Ishikawa (cell line): ENCODE data around the gene MIR17HG.

Experiments used
- CEBPB ChIP-seq: IDR thresholded peaks from 2 replicates; pipeline ENCODE4 v1.6.1; 2012
- CREB1 ChIP-seq: IDR thresholded peaks from 2 replicates; pipeline ENCODE4 v1.6.1; 2012; ENCODE audit warnings: low read depth
- EGR1 ChIP-seq: IDR thresholded peaks from 2 replicates; pipeline ENCODE4 v1.6.1; 2012
- EP300 ChIP-seq: IDR thresholded peaks from 2 replicates; pipeline ENCODE4 v1.6.1; 2012; ENCODE audit warnings: borderline replicate concordance
- FOXM1 ChIP-seq: IDR thresholded peaks from 2 replicates; pipeline ENCODE4 v1.6.1; 2012; ENCODE audit warnings: low read depth, borderline replicate concordance
- NFIC ChIP-seq: IDR thresholded peaks from 2 replicates; pipeline ENCODE4 v1.6.1; 2012
- RAD21 ChIP-seq: IDR thresholded peaks from 2 replicates; pipeline ENCODE4 v1.6.1; 2012; ENCODE audit warnings: low read depth
- REST ChIP-seq: IDR thresholded peaks from 2 replicates; pipeline ENCODE4 v1.6.1; 2012; ENCODE audit warnings: low read depth, mild to moderate bottlenecking
- TAF1 ChIP-seq: IDR thresholded peaks from 2 replicates; pipeline ENCODE4 v1.6.1; 2012; ENCODE audit warnings: low read depth, mild to moderate bottlenecking
- TCF12 ChIP-seq: IDR thresholded peaks from 2 replicates; pipeline ENCODE4 v1.6.1; 2012; ENCODE audit warnings: low read depth
- TEAD4 ChIP-seq: IDR thresholded peaks from 2 replicates; pipeline ENCODE4 v1.6.1; 2012
- USF1 ChIP-seq: IDR thresholded peaks from 2 replicates; pipeline ENCODE4 v1.6.1; 2012
- YY1 ChIP-seq: IDR thresholded peaks from 2 replicates; pipeline ENCODE4 v1.6.1; 2012; ENCODE audit warnings: low read depth
- ZBTB7A ChIP-seq: IDR thresholded peaks from 2 replicates; pipeline ENCODE4 v1.6.1; 2012; ENCODE audit warnings: low read depth
- TF ChIP-seq, protein P1 (sequence below): IDR thresholded peaks from 2 replicates; pipeline ENCODE4 v1.6.1; 2012

MIR17HG gene

DNA sequence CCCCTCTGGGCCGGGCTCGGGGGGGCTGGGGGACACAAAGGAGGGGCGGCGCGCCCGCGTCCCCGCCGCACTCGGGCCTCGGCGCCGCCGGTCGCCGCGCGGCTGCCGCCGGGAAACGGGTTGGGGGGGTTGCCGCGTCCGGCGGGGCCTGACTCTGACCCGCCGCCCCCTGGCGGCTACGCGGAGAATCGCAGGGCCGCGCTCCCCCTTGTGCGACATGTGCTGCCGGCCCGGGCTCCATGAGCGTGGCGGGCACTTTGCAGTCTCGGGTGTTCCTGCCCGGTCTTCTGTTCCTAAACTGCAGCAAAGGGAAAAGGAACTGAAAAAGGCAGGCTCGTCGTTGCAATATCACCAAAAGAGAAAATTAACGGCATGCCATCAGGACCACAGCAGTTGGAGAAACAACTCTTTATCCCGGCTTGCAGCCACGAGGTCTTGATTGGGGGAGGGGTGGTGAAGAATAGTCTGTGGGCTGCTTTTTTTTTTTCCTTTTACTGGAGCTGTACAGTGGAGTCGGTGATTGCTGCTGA lies 1.5 kb downstream of the MIR17HG start:
- TF ChIP-seq EP300 (no peak), FOXM1 (no peak), YY1 (no peak), CEBPB (no peak), RAD21 (peak; percentile 20; the same call in 1 of the 2 replicates), NFIC (no peak; the same call in 1 of the 2 replicates), USF1 (0 out of 2 replicates have a peak, but pooled peaks have one; percentile 32), TAF1 (peak; percentile 49; the same call in 1 of the 2 replicates), CREB1 (no peak)
- TF ChIP-seq, protein P1, sequence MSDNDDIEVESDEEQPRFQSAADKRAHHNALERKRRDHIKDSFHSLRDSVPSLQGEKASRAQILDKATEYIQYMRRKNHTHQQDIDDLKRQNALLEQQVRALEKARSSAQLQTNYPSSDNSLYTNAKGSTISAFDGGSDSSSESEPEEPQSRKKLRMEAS = peak; percentile 94

GRCh38 chr13:91349992-91350911 lies 2.8 kb downstream of the MIR17HG start:
- TF ChIP-seq NFIC (no peak), YY1 (no peak), ZBTB7A (no peak), USF1 (no peak), FOXM1 (no peak), EGR1 (no peak), CREB1 (no peak), CEBPB (no peak), TAF1 (no peak)

- TF ChIP-seq FOXM1 = no peak
- TF ChIP-seq CEBPB = no peak
- no peak for TF ChIP-seq USF1
- TF ChIP-seq TAF1 = no peak
- TF ChIP-seq YY1 = no peak
- no peak for TF ChIP-seq ZBTB7A
- TF ChIP-seq CREB1 = no peak
These were observed 3.6 kb downstream of the MIR17HG start for GRCh38 chr13:91351123-91351522.

DNA sequence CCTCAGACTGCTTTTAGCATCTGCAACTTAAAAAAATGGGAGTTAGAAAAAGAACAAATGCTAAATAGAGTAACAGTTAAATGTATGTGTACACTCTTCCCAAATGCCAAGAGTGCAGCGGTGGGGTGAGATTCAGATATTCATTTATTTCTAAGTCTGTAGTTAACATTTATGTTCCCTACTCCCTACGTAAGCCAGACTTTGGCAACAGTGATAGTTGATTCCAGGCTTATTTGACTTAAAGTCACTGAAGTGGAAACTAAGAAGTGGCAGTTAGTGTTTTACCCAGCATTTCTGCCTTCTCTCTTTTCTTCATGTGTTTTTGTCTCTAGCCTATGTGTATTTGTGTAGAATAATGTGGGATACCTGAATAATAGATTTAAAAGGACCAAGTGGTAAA lies 4.5 kb downstream of the MIR17HG start:
- TF ChIP-seq TAF1 (no peak), NFIC (no peak), EP300 (no peak), REST (no peak), ZBTB7A (no peak)
- TF ChIP-seq, protein P1 = no peak

DNA sequence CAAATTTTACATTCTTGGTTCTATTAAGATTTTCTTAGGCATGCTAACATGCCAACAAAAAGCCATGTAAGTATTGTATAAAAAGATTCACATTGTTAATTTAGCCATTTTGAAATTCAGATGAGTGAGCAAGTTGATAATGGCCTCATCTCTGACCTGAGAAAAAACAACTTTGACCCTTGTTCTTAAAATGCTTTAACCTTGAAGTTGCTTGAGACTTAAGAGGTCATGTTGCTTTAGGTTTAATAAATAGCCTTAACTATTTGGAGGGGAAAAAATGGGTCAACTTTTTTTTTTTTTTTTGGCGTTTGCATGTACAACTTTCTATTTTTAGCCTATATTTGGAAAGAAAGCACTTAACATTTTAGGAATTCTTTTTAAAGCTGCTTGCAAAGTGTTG lies 6.0 kb downstream of the MIR17HG start:
- TF ChIP-seq NFIC (no peak), CREB1 (no peak), RAD21 (no peak), TCF12 (no peak), EGR1 (no peak), USF1 (no peak), REST (no peak), ZBTB7A (no peak), TAF1 (no peak), EP300 (no peak), CEBPB (no peak), YY1 (no peak), TEAD4 (no peak), FOXM1 (no peak)
- TF ChIP-seq, protein P1 = no peak
